ENCODE data around the gene LHPP.

The LHPP gene

DNA sequence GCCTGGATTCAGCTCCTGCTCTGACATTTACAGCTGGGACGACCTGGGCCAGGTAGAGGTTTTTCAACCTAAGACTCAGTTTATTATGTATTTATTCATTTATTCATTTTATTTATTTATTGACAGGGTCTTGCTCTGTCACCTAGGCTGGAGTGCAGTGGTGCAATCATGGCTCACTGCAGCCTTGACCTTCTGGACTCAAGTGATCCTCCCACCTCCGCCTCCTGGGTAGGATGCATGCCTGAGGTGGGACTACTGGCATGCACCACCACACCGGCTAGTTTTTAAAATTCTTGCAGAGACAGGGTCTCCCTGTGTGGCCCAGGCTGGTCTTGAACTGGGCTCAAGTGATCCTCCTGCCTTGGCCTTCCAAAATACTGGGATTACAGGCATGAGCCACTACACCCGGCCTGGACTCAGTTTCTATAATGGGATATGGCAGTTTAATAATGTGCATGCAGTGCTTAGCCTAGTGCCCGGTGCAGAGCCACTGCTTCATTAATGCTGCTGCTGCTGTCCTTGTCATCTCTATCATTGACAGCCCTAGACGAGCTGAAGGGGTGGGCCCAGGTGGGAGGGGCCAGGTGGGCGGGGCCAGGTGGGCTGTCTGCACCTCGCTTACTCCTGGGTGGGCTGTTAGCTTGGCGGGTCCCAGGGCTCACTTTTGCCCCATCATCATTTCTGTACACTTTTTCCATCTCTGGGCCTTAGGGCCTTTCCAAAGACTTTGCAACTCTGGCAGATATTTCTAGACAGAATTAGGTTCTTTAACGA is 92.6 kb downstream of the LHPP start:
- no peak for DNase-seq (ENCODE audit: low read depth in 2 of 2)

DNA sequence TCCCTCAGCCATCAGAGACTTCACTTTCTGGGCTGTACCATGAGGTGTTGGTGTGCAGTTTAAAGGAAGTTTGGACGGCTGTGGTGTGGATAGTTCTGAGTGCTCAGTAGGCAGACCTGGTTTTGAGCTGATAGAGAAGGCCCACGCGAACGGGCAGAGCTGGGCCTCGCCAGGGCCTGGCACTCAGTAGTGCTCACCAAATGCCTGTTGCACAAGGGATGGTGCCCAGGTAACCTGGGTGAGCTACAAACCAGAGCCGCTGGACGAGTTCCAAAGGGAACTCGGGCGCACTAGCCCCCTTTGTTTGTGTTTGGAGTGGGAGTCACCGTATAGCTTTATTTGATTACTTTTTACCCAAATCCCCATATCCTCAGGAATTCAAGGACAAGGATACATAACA is 95.5 kb downstream of the LHPP start:
- DNase-seq (ENCODE audit: low read depth in 2 of 2), result no peak

DNA sequence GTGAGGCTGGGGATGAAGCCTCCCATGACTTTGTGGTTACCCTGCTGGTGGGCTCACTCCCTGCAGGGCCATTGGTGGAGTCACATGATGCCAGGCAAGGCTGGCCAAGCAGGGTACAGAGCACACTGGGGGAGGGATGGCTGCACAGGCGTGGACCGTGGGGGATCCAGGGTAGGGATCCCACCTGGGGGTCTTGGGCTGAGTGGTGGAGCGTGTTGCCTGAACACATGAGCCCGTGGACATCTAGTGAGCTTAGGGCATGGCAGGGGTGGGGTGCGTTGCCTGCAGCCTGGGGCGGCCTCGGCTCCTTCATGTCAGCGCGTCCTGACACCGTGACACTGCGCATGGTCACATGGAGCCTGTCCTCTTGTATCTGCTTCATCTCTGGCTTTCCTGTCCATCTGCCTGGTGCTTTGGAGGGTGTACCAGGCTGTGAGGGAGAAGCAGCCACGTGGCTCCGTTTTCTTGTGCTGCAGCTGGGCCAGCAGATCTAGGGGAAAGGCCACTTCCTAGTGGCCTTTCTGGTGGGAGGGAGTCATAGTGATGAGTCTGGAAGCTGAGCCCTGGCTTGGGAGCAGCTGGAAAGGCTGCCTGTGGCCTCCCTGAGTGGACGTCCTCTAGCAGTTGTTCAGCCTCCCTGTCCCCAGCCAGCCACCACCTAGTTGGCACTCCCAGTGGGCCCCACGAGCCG is 96.2 kb downstream of the LHPP start:
- DNase-seq (ENCODE audit: low read depth in 2 of 2), result no peak

DNA sequence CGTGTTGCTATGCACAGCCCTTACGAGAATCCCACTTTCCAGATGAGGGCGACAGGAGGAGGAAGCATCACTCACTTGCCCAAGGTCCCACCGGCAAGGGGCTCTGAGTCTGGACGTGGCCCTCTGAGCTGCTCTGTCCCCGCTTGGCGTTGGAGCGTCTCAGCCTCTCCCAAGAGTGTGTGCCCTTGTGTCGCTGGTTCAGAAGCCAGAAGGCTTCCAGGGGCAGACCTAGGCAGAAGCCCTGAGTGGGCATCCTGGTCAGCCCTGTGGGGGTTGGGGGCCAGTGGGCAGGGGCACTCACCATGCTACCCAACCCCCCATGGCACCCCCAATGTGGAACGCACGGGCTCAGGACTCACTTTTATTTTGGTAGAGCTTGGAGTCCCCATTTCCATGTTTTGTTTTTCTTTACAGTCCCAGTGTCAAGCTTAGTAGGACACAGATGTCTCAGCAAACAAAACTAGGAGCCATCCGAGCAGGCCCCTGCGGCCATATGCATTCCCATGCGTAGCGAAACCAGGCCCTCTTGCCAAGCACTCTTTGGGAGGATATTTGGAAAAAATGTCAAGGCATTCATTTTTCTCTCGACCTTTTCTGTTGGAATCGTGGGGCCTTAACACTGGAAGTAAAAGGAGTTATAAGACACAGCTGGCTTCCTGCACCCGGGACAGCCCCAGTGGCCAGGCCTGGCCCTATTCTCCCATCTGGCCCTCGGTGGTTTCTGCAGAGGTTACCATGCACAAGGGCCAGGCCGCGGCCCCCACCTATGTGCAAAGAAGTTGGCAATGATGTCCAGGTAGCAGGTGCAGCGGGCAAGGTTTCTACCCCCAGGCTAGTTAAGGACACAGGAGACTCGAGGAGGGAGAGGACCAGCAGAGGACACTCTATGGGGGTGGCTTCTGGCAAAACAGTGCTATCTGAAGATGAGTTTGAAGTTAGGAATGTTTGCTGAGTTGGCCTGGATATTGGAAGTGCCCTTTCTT is 97.0 kb downstream of the LHPP start:
- no peak for DNase-seq (ENCODE audit: low read depth in 2 of 2)

DNA sequence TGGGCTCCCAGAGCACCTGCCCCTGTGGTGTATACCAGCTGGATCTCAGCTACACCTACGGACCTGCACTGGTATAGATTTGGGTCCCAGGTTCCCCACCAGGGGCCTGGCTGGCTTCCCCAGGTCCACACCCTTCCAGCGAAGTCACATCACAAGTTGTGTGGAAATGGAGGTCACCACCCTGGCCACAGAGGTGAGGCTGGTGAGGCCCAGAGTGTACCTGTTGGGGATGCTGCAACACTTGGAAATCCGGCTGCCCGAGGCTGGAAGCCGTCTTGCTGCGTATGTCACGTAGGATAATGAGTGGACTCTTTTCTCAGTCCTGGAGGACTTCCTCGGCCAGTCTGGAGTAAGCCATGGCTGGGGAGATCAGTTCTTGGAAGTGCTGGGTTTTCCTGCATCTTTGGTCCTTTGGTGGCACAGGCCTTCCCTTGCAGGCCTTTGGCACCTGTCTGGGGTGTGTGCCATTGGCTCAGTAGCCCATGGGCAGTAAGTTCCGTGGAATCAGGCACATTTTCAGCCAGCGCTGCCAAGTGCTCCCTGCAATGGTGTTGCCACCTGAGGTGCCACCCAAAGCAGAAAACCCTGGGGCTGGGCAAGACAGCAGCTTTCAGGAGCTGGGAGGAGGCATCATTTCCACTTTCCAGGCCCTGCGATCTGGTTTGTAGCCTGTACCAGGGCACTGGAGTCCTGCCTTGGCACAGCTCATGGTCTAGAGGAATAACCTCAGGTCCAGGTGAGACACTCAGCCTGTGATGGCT is 97.9 kb downstream of the LHPP start:
- no peak for DNase-seq (ENCODE audit: low read depth in 2 of 2)

DNA sequence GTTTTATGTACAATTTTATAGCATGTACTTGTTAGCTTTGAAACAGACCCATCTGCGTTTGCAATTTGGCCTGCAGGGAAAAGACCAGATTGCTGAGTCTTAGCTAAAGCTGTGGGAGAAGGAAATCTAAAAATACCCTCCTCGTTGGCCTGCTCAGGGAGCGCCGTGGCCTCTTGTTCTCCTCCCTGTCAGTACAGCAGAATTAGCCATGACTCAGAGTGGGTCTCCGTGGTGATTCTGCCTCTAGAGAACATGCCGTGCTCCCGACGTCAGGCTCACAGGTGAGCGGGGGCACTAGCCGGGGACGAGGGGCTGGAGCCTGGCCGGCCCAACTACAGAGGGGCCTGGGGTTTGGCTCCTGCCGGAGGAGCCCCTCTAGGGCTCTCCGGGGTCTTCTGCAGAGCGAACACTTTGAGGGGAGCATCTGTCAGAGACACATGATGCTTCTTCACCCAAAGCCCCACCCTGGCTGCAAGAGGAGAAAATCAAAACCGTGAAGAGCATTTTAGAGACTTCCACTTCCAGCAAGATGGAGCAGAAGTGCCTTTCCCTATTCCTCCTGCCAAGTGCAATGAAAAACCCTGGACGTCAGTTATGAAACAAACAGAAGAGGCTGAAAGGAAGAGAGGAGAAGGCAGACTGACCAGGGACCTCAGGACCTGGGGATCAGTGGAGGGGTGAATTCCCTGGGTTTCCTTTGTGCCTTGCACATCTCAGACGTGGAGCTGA is 98.9 kb downstream of the LHPP start:
- DNase-seq (ENCODE audit: low read depth in 2 of 2), result no peak

DNA sequence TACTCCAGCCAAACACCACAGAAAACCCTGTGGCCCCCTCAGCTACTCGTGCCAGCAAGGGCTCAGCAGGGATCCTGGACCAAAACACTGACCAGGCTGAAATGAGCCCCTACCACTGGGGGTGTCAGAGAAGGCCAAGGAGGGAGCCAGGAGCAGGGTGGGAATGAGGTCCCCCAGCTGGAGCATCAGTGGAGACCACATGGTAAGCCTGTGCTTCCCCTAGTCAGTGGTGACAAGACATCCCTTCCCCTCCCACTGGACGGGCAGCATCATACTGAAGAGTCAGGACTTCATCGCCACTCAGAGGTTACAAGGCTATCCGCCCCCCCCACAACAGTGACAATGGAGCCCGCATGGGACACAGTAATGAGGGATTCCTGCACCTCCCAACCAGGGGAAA is 99.6 kb downstream of the LHPP start:
- no peak for DNase-seq (ENCODE audit: low read depth in 2 of 2)

DNA sequence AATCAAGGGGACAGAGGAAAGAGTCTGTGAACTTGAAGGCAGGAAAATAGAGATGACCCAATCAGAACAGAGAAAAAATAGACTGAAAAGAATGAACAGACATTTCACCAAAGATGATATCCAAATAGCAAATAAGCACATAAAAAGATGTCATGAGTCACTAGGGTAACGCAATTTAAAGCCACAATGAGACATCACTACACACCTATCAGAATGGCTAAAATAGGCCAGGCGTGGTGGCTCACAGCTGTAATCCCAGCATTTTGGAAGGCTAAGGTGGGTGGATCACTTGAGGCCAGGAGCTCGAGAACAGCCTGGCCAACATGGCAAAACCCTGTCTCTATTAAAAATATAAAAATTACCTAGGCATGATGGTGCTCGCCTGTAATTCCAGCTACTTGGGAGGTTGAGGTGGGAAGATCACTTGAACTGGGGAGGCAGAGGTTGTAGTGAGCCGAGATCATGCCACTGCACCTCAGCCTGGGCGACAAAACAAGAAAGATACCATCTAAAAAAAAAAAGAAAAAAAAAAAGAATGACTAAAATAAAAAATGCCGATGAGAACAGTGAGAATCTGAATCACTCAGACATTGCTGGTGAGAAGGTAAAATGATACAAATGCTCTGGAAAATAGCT is 100.9 kb downstream of the LHPP start:
- no peak for DNase-seq (ENCODE audit: low read depth in 2 of 2)

DNA sequence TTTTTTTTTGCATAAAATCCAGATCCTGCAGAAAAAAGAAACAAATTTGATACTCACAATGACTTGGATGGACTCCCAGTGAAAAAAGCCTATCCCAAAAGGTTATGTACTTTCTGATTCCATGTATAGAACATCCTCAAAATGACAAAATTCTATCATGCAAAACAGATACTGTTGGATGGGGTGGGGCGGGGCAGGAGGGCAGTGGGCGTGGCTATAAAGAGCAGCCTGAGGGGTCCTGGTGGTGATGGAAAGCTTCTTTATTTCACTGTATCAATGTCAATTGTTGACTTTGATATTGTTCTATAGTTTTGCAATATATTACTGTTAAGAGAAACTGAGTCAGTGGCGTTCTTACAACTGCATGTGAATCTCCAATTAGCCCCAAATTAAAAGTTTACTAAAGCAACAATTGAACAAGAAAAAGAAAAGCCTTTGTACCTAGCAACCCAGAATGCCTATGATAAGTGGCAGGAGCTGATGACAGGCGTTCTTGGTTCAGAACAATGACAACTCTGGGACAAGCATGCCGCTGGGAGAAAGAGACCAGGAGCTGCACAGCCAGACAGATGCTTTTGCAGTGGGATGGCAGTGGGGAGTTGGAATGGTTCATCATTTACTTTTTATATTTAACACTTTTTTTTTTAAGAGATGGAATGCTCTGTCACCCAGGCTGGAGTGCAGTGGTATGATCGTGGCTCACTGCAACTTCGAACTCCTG is 101.9 kb downstream of the LHPP start:
- DNase-seq (ENCODE audit: low read depth in 2 of 2), result no peak

DNA sequence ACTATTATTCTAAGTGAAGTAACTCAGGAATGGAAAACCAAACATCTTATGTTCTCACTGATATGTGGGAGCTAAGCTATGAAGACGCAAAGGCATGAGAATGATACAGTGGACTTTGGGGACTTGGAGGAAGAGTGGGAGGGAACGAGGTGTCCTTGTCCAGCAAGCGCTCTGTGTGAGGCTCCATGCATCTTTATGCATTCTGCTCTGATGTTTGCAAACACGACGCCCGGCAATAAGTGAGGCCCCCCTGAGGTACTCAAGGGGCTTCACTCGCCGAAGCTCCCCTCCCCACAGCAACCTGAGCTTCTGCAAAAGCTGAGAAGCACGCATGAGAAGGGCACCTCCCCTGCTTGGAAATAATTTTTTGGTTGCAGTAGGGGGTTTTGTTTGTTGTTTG is 103.3 kb downstream of the LHPP start:
- DNase-seq (ENCODE audit: low read depth in 2 of 2), result no peak

DNA sequence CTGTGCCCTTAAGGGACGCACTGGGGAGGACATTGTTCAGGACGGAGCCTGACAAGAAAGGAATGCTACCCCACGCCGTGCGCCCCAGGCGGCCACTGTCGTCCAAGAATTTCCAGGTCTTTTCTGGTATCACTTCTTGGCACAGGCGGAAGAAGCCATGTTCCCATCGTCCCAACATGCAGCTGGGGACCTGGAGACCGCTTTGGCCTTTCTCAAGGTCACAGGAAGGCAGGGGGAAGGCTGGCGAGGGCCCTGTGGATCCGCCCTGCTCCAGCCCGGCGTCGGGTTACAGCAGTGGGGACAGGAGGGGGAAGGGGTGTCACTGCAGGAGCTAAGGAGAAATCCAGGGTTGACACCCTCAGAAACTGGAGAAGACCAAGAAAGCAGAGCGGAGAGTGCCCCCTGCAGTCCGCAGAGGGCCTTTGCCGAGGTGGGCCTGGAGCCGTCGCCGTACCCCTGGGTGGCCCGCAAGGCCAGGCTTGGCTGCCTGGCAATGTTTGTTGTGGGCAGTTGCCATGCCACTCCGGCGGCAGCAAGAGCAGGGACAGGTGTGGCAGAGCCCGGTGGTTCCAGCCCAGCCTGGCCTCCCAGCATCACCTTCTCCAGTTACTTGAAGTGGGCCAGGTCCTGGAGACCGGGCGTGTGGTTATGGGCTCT is 104.1 kb downstream of the LHPP start:
- DNase-seq (ENCODE audit: low read depth in 2 of 2), result no peak

DNA sequence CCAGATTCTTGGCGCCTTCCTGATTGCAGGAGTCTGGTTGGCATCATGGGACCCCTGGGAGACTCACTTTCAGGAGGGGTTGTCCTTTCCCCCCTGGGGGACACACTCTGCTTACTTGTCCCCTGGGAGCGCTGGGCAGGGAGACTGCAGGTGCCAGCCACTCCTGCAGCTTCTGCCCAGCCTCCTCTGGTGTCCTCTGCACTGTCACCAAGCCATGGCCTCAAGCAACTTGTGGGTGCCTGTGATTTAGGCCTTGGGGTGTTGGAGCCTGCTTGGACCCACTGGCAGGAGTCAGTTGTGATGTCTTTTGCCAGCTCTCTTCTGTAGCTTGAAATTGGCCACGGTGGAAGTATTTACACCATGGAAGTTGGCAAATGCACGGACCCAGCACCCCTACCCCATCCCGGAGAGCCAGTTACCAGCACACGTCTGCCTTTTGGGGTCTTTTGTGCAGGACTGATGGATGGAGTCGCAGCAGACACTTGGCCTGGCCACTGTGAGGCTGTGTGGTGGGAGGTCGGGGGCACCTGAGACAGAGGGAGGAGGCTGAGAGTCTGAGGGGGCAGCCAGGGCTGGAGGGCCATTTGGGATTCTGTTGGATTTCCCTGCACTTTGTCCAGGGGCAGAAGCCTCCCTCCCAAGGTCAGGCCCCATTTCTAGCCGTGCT is 104.7 kb downstream of the LHPP start:
- no peak for DNase-seq (ENCODE audit: low read depth in 2 of 2)

DNA sequence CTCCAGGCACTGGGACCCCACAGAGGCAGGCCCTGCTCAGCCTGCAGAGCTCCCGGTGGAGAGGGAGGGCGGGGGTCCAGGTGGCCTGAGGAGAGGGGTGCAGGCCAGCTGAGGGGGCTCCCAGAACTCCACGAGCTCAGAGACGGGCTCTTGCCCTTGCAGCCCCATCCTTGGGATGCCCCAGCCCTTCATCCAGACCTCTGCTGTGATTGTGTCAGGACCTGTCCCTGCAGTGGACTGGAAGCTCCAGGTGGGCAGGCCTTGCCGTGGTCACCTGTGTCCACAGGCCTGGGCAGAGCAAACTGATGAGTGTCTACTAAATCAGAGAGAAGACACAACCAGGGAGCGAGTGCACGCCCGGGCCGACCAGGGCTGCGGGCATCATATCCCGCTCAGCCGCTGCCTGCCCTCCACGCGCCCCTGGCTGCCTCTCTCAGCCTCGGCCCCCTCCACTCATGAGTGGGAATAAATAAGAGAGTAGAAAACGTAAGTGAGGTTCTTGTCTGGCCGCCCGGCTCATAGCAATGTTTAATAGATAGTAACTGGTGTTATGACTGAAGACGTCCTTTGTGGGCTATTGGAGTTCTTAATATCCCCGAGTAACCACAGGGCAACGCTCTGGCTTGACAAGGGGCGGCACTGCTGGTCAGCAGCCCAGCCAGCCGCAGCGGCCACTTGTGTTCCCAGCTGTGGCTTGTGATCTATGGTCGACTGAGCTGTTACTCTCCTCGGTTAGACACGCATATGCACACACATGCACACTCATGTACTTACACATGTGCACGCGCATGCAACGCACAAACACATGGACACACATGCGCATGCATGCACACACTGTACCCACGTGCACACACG is 105.6 kb downstream of the LHPP start:
- no peak for DNase-seq (ENCODE audit: low read depth in 2 of 2)

DNA sequence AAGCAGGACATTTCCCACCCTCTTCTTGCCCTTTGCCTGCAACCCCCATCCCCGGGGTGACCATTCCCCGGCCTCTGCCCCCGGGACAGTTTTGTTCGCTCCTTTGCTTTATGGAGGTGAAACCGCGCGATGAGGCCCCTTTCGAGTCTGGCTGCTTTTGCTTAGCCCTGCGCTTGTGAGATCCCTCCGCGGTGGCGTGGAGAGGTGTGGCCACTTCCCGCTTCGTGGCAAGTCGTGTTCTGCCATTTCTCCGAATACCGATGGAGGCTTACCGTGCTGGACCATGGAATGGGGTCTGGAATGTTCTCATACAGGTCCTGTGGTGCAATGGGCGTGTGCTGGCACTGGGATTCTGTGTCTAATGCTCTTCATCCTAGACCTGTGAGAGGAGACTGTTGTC is 106.7 kb downstream of the LHPP start:
- no peak for DNase-seq (ENCODE audit: low read depth in 2 of 2)

DNA sequence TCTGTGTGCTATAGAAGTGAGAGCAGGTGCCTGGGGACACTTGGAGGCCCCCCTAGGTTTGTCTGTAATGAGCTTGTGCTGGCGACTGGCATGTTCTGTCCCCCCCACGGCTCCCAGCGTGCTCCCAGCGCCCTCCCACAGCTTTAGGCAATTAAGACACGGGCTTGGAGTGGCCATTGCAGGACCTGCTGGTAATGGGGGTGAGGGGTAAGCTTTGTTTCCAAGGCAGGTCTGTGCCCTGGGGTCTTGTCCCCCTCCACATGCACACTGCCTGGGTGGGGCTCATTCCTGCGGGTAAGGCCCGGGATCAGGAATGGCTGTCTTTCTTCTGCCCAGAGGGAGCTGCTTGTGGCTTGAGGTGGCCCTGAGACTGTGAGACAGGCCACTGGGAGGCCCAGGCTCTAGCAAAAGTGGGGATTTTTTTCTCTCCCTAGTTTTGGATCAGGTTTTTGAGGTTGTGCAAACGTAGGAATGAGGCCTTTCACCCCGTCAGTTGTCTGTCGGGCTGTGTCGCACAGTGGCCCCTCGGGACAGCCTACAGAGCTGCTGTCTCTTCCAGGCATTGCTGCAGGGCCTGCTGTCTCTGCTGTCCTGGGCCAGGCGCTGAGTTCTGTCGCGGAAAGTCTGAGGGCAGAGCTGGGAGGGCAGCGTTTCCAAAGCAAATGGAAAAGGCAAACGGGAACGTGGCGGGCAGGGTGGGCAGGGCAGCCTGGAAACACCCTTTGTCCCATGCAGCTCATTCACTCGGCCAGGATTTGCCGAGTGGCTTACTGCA is 107.4 kb downstream of the LHPP start:
- no peak for DNase-seq (ENCODE audit: low read depth in 2 of 2)

DNA sequence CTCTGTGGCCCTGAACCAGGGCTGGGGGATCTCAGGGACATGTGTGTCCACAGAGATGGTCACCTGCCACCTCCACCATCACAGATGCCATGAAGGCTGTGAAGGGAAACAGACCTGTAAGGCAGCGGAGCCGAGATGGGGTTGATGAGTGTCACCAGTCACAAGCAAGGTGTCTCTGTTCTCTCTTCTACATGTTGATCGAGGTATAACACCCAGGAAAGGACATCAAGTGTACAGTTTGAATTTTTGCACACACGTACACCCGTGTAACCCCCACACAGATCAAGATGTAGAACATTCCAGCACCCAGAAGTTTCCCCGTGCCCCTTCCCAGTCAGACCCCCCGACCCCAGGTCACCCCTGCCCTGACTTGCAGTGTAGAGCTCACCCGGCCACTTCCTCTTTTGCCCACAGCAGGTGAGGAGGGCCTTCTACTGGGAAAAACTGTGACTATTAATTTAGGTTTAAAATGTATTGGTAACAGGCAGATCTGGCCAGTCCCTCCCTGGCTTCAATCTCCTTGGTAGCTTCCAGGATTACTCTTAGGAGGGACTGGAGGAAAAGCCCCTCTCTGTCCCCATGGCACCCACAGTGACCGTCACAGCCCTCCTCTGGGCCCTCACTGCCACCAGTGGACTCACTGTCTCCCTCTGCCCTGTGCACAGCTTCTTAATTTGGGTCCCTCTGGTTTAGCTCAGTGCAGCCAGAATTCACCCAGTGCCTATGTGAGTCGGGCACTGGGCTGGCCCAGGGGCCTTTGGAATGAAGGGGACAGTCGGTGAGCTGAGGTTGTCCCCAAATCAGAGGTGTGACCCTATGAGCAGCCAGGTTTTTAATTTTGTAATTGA is 108.2 kb downstream of the LHPP start:
- no peak for DNase-seq (ENCODE audit: low read depth in 2 of 2)

Data from stimulated activated CD8-positive, alpha-beta memory T cell treated with anti-CD3 and anti-CD28 coated beads, Interleukin-7, amount 100 ng/mL, for 4 hours (primary cell).